ENCODE results near the gene SMAD2. TPM values are rescaled to one million over a fixed set of nuclear protein-coding genes. Genes with fewer than 3 reads are reported as not detected.
A peak's percentile ranks its signal among the peaks of the same experiment; 100 is the strongest.

The SMAD2 gene
- total RNA-seq, 2 donors from 2014 or later = 118 to 123 TPM

GRCh38 chr18:47903809-47904208, 26.6 kb downstream of the SMAD2 start:
- intact Hi-C loops (cut with DNase I, micrococcal nuclease) = no loop called here
- DNase-seq (no peak), ATAC-seq (no peak)

- ATAC-seq = peak; percentile 80
- intact Hi-C loops (cut with DNase I, micrococcal nuclease) = no loop called here
- DNase-seq = no peak
Observed at GRCh38 chr18:47901624-47902362, 28.7 kb downstream of the SMAD2 start.

GRCh38 chr18:47899107-47899840, 31.2 kb downstream of the SMAD2 start:
- ATAC-seq = no peak
- intact Hi-C loops (cut with DNase I, micrococcal nuclease) = no loop called here
- no peak for DNase-seq

GRCh38 chr18:47898696-47899095, 31.8 kb downstream of the SMAD2 start:
- DNase-seq = no peak
- intact Hi-C loops (cut with DNase I, micrococcal nuclease) = no loop called here
- ATAC-seq = no peak

- ATAC-seq = no peak
- intact Hi-C loops (cut with DNase I, micrococcal nuclease) = no loop called here
- no peak for DNase-seq
Observed at GRCh38 chr18:47898055-47898454, 32.4 kb downstream of the SMAD2 start.

GRCh38 chr18:47895565-47896250, 34.8 kb downstream of the SMAD2 start:
- no peak for ATAC-seq
- intact Hi-C loops (cut with DNase I, micrococcal nuclease) = no loop called here
- DNase-seq = no peak

GRCh38 chr18:47893939-47894699, 36.3 kb downstream of the SMAD2 start:
- ATAC-seq = no peak
- DNase-seq = no peak
- intact Hi-C loops (cut with DNase I, micrococcal nuclease) = no loop called here

- ATAC-seq (no peak), DNase-seq (no peak)
- intact Hi-C loops (cut with DNase I, micrococcal nuclease) = no loop called here
Observed at GRCh38 chr18:47893047-47893446, 37.4 kb downstream of the SMAD2 start.

- DNase-seq (no peak), ATAC-seq (no peak)
- intact Hi-C loops (cut with DNase I, micrococcal nuclease) = no loop called here
Observed at GRCh38 chr18:47888156-47888555, 42.3 kb downstream of the SMAD2 start.

GRCh38 chr18:47887227-47887626, 43.2 kb downstream of the SMAD2 start:
- intact Hi-C loops (cut with DNase I, micrococcal nuclease) = no loop called here
- no peak for DNase-seq

GRCh38 chr18:47883771-47884413, 46.6 kb downstream of the SMAD2 start:
- peak in 1 of 2 donors; percentile 17 for DNase-seq
- ATAC-seq = peak; percentile 54
- intact Hi-C loops (cut with DNase I, micrococcal nuclease) = no loop called here

More at GRCh38 chr18:47887227-47887626, 43.2 kb downstream of the SMAD2 start:
- no peak for ATAC-seq

- ATAC-seq (no peak), DNase-seq (no peak)
- intact Hi-C loops (cut with DNase I, micrococcal nuclease) = no loop called here
Observed at GRCh38 chr18:47882641-47883040, 47.8 kb downstream of the SMAD2 start.

GRCh38 chr18:47881752-47882455, 48.6 kb downstream of the SMAD2 start:
- DNase-seq = no peak
- intact Hi-C loops (cut with DNase I, micrococcal nuclease) = no loop called here

GRCh38 chr18:47881042-47881441, 49.4 kb downstream of the SMAD2 start:
- no peak for ATAC-seq
- no peak for DNase-seq
- intact Hi-C loops (cut with DNase I, micrococcal nuclease) = no loop called here

More at GRCh38 chr18:47881752-47882455, 48.6 kb downstream of the SMAD2 start:
- ATAC-seq = no peak

- intact Hi-C loops (cut with DNase I, micrococcal nuclease) = no loop called here
- ATAC-seq = no peak
- no peak for DNase-seq
Observed at GRCh38 chr18:47877892-47878291, 52.6 kb downstream of the SMAD2 start.

GRCh38 chr18:47876813-47877212, 53.6 kb downstream of the SMAD2 start:
- intact Hi-C loops (cut with DNase I, micrococcal nuclease) = no loop called here
- ATAC-seq (no peak), DNase-seq (no peak)

GRCh38 chr18:47873625-47874024, 56.8 kb downstream of the SMAD2 start:
- intact Hi-C loops (cut with DNase I, micrococcal nuclease) = no loop called here
- no peak for ATAC-seq

GRCh38 chr18:47872426-47872825, 58.0 kb downstream of the SMAD2 start:
- intact Hi-C loops (cut with DNase I, micrococcal nuclease) = no loop called here
- DNase-seq = no peak

More at GRCh38 chr18:47873625-47874024, 56.8 kb downstream of the SMAD2 start:
- DNase-seq = no peak

More at GRCh38 chr18:47872426-47872825, 58.0 kb downstream of the SMAD2 start:
- no peak for ATAC-seq

All from left colon (tissue), 2 donors.